Myometrial cell (primary cell): ENCODE data around the gene NXF1. TPM values are rescaled to one million over a fixed set of nuclear protein-coding genes. Genes with fewer than 3 reads are reported as not detected.

Experiments used
- total RNA-seq: library from RNA; depleted of rRNA; stranded (reverse); fragments of >200 nt; gene quantifications from 2 replicates; pipeline ENCODE4 v1.2.3, GENCODE V29; 2015

Gene NXF1
- total RNA-seq: 26.2 and 30.5 TPM in 2 replicates

GRCh38 chr11:62805076-62805892 is at the start of gene NXF1:
Gene NXF1 (minus strand): TSS chr11:62805440. CDS start chr11:62805356, 84 bp downstream.

DNA sequence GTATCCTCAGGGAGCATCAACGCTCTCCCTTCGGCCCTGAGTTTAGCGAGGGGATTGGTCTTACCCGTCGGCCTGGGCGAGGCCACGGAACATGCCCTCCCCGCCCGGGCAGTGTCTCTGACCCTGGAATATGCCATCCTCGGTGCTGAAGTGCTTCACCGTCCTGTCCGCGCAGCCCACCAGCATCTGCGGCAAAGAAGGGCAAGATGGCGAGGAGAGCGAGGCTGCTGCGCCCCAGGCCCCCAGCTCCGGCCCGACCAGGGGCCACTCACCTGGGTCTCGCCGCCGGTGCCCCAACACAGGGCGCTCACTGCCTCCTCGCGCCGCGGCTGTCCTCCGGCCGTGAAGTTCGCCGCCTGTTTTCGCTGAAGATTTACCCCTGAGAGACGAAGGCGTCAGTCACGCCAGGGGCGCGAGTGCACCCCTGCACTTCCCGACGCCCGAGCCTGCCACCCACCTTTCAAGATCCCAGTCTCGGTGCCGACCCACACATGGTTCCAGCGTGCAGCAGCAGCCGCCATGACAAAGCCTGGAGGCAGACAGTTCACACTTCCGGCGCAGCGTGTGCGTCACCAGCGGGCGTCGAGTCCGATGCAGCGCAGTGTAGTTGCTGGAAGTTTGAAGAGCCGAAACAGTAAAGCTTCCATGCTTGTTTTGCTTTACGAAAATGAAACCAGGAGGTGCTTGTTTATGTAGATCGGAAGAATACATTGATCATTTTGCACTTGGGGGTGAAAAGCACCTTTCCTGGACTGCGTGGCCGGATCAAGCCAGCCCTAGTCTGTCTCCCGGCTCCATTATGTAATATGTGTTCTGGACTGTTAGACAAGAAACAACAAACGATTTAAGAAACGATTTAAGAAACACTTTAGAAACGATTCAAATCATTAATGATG is 34.1 kb upstream of the NXF1 start, which contains the start of gene WDR74:
WDR74 (minus strand) TSS at position 541 of the 896 bp plus-strand sequence; CDS start at position 521, 20 bp downstream.

GRCh38 chr11:62832336-62833234 is 27.3 kb upstream of the NXF1 start, which contains the start of gene TEX54:
Gene TEX54 (minus strand): TSS chr11:62832841.

DNA sequence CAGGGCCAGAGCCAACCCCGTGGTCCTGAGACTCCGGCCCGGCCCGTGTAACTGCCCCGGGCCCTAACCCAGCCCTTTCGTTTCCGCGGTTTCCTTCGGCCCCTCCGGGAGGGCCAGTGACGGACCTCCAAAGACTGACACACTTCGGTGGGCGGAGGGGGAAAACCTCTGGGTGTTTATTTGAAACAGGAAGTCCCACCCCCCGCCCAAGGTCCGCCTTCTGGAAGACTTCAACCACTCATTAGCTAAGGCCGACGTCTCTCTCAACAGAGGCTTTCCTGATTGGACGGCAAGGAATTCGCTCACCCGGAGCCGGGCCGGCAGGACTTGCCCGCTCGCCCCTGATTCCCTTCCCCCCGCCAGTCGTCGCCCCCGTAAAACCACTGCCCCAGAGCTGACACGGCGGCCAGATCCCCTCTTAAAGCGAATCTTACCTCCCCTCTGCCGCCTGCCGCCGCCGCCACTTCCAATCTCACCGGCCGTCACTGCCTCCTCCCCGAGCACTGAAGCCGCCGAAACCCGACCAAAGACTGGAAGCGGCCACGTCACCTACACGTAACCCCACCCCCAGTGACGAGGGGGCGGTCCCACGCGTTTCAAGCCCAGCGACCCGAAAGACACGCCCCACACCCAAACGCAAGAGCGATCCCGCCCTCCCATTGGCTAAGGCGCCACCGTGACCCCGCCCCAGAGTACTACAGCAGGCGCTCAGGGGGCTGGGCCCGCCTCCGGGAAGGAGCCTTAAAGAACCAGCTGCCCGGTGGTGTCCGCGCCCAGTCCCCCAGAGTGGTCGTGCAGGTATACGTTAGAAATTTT is 26.5 kb upstream of the NXF1 start, which contains the start of gene STX5:
STX5 (minus strand) TSS at position 532 of the 816 bp plus-strand sequence. CDS start 808 bp downstream, outside the sequence.

GRCh38 chr11:62791501-62792201 is 13.6 kb downstream of the NXF1 start, which contains the start of gene TMEM223:
Gene TMEM223 (minus strand): TSS chr11:62792006. CDS start chr11:62791994, 12 bp downstream.

GRCh38 chr11:62787005-62787759 is 18.1 kb downstream of the NXF1 start, which contains the start of gene TMEM179B:
Gene TMEM179B (plus strand): TSS chr11:62787402. CDS start chr11:62787432, 30 bp downstream.

DNA sequence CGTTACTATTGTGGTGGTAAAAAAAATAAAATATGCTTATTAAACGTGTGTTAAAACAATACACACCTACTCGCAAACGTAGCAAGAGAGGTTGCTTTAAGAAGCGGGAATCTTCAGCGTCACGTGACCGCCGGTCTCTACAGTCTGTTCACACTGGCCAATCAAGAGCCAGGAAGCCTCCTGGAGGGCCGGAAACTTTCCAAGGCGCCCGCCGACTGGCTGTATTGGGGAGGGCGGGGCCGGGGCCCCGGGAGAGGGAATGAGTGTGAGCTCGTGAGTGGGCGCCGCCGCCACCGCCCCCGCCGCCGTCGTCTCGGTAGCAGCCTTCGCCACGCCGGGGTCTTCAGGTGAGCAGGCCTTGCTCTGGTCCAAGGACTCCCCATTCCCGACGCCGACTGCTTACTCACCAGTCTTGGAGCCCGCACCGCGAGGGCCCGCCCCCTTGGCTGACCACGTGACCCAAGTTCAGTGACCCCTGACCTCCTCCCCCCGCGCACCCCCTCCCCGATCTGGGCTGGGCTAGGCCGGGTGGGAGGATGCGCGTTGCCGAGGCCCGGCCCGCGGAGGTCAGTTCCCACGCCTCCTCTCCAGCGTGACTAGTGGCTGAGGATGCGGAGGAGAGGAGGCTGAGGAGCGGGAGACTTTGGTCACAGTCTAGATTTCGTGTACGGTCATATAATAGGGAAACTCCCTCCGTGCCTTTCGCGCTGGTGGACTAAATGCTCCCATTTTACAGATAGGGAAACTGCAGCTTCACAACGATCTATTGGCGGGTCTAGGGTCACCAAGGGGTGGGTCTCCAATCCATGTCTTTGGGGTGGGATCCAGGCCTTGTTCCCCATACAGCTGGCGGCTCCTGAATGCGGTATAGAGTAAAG is 33.9 kb downstream of the NXF1 start, which contains the start of gene TAF6L:
TAF6L (plus strand) TSS at position 253 of the 878 bp plus-strand sequence. CDS start 4,388 bp downstream, outside the sequence.

DNA sequence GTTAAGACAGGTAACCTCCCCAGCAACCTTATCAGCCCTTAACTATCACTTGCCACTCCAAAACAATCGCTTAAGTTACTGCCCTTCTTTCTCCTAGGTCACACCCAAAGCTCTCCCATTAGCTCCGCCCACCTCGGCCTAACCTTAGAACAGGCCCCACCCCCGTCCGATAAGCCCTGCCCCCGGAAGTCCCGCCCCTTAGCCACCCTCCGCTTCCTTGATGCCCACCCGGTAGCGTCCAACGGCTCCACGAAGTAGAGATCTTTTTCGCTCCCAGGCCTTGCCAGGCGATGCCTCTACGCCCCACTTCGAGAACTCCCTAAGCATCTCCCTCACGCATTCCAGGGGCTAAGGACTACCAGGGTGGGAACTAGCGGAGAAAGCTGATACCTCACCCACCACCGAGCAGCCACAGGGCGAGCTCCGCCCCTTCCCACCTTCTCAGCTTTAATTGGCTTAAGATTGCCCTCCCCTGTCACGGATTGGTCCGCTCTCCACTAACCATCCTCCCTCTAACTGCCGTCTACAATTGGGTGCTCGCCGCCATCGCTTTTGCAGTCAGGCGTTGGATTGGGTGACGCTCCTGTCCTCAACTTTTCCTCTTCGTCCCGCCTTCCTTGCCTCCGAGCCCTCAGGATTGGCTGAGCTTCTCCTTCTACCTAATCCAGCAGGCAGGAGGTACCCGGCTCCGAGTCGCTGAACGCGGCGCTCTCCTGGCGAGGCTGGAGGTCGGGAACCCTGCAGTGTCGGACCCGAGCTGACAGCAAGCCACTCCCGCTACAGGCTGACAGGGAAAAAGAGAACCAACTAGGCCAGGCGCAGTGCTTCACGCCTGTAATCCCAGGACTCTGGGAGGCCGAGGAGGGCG is 51.3 kb downstream of the NXF1 start, which contains the start of gene ZBTB3:
ZBTB3 (minus strand) TSS at position 425 of the 868 bp plus-strand sequence. CDS start 496 bp downstream, outside the sequence.

Other genes with a start within 250 kb of the NXF1 start
- 2,051 and 2,264 TPM in 2 replicates for gene EEF1G, start 231.5 kb downstream of the NXF1 start, total RNA-seq
- gene TUT1, start 213.9 kb downstream of the NXF1 start, total RNA-seq: 5.5 and 9.6 TPM in 2 replicates
- gene MTA2, start 203.6 kb downstream of the NXF1 start, total RNA-seq: 81.7 and 109 TPM in 2 replicates
- 17.0 and 22.9 TPM in 2 replicates for gene EML3, start 192.7 kb downstream of the NXF1 start, total RNA-seq
- gene ROM1, start 192.2 kb downstream of the NXF1 start, total RNA-seq: 2.8 and 14.1 TPM in 2 replicates
- 48.4 and 56.2 TPM in 2 replicates for gene B3GAT3, start 183.5 kb downstream of the NXF1 start, total RNA-seq
- gene GANAB, start 158.8 kb downstream of the NXF1 start, total RNA-seq: 263 and 291 TPM in 2 replicates
- 20.6 and 26.2 TPM in 2 replicates for gene INTS5, start 152.1 kb downstream of the NXF1 start, total RNA-seq
- 47.0 and 88.6 TPM in 2 replicates for gene C11orf98, start 140.2 kb downstream of the NXF1 start, total RNA-seq
- gene CSKMT, start 140.1 kb downstream of the NXF1 start, total RNA-seq: 2.9 and 20.2 TPM in 2 replicates
- gene UQCC3, start 133.8 kb downstream of the NXF1 start, total RNA-seq: 8.6 and 10.5 TPM in 2 replicates
- 6.9 and 11.0 TPM in 2 replicates for gene LBHD1, start 133.2 kb downstream of the NXF1 start, total RNA-seq
- gene UBXN1, start 126.4 kb downstream of the NXF1 start, total RNA-seq: 97.7 and 109 TPM in 2 replicates
- 5.8 and 6.6 TPM in 2 replicates for gene LRRN4CL, start 115.9 kb downstream of the NXF1 start, total RNA-seq
- gene BSCL2, start 98.0 kb downstream of the NXF1 start, total RNA-seq: 79.6 and 137 TPM in 2 replicates
- not detected in 2 replicates for gene GNG3, start 97.8 kb downstream of the NXF1 start, total RNA-seq
- 6.6 and 6.9 TPM in 2 replicates for gene HNRNPUL2, start 78.0 kb downstream of the NXF1 start, total RNA-seq
- gene TTC9C, start 77.0 kb downstream of the NXF1 start, total RNA-seq: 27.1 and 44.5 TPM in 2 replicates
- 6.1 and 10.3 TPM in 2 replicates for gene ZBTB3, start 51.3 kb downstream of the NXF1 start, total RNA-seq
- 96.1 and 114 TPM in 2 replicates for gene POLR2G, start 43.9 kb downstream of the NXF1 start, total RNA-seq
- gene TAF6L, start 34.0 kb downstream of the NXF1 start, total RNA-seq: 11.8 and 18.6 TPM in 2 replicates
- gene TMEM179B, start 18.0 kb downstream of the NXF1 start, total RNA-seq: 73.7 and 93.1 TPM in 2 replicates
- 40.9 and 43.8 TPM in 2 replicates for gene TMEM223, start 13.4 kb downstream of the NXF1 start, total RNA-seq
- gene STX5, start 26.6 kb upstream of the NXF1 start, total RNA-seq: 33.2 and 59.2 TPM in 2 replicates
- not detected in 2 replicates for gene TEX54, start 27.4 kb upstream of the NXF1 start, total RNA-seq
- gene WDR74, start 34.1 kb upstream of the NXF1 start, total RNA-seq: 39.7 and 57.4 TPM in 2 replicates
- 216 and 237 TPM in 2 replicates for gene SLC3A2, start 75.5 kb upstream of the NXF1 start, total RNA-seq
- not detected in 2 replicates for gene CHRM1, start 115.9 kb upstream of the NXF1 start, total RNA-seq
- not detected in 2 replicates for gene SLC22A6, start 179.5 kb upstream of the NXF1 start, total RNA-seq
- not detected in 2 replicates for gene SLC22A8, start 210.4 kb upstream of the NXF1 start, total RNA-seq